ENCODE results near the gene DEGS2.
A peak's percentile ranks its signal among the peaks of the same experiment; 100 is the strongest.

Gene DEGS2

GRCh38 chr14:100116134-100116533 is 43.3 kb downstream of the DEGS2 start:
- Mint-ChIP-seq H3K4me3 (no peak overlapping the region), H3K4me1 (ENCODE audit: low read depth in 2 of 2) (peaks cover 45 to 50% of the 10 kb centered on the region in 2 donors), H3K27ac (peak overlapping the region; percentile 44 to 83), H3K27me3 (no peaks in the 10 kb centered on the region), H3K9me3 (no peaks in the 10 kb centered on the region), H3K36me3 (ENCODE audit: insufficient read depth) (peaks cover 85% of the 10 kb centered on the region)
- DNase-seq = no peak
- ATAC-seq (replicated peaks) = no peak

- Mint-ChIP-seq H3K9me3 (no peaks in the 10 kb centered on the region), H3K4me1 (ENCODE audit: low read depth in 2 of 2) (peaks cover 45 to 50% of the 10 kb centered on the region in 2 donors), H3K27me3 (no peaks in the 10 kb centered on the region), H3K36me3 (ENCODE audit: insufficient read depth) (peaks cover 87% of the 10 kb centered on the region), H3K4me3 (no peak overlapping the region), H3K27ac (peak overlapping the region; percentile 44 to 83)
- no peak for DNase-seq
- no peak for ATAC-seq (replicated peaks)
Observed at GRCh38 chr14:100115726-100116125, 43.7 kb downstream of the DEGS2 start.

GRCh38 chr14:100115236-100115635 is 44.2 kb downstream of the DEGS2 start:
- Mint-ChIP-seq H3K4me3 (no peak overlapping the region), H3K9me3 (no peaks in the 10 kb centered on the region), H3K36me3 (ENCODE audit: insufficient read depth) (peaks cover 87% of the 10 kb centered on the region), H3K4me1 (ENCODE audit: low read depth in 2 of 2) (peaks cover 43 to 46% of the 10 kb centered on the region in 2 donors), H3K27me3 (no peaks in the 10 kb centered on the region), H3K27ac (peak overlapping the region; percentile 44 to 83)
- DNase-seq (no peak), ATAC-seq (replicated peaks) (no peak)

- H3K27ac Mint-ChIP-seq = peak overlapping the region; percentile 49 to 89
- peaks cover 87% of the 10 kb centered on the region for H3K36me3 Mint-ChIP-seq (ENCODE audit: insufficient read depth)
- no peaks in the 10 kb centered on the region for H3K27me3 Mint-ChIP-seq
Observed at GRCh38 chr14:100114109-100114765, 45.2 kb downstream of the DEGS2 start.

GRCh38 chr14:100111931-100112704 is 47.3 kb downstream of the DEGS2 start:
- Mint-ChIP-seq H3K36me3 (ENCODE audit: insufficient read depth) (peaks cover 89% of the 10 kb centered on the region), H3K27ac (peak overlapping the region; percentile 89 to 91), H3K27me3 (no peaks in the 10 kb centered on the region), H3K4me3 (no peak overlapping the region), H3K4me1 (ENCODE audit: low read depth in 2 of 2) (peaks cover 51 to 54% of the 10 kb centered on the region in 2 donors), H3K9me3 (no peaks in the 10 kb centered on the region)
- ATAC-seq (replicated peaks) (no peak), DNase-seq (no peak)

More at GRCh38 chr14:100114109-100114765, 45.2 kb downstream of the DEGS2 start:
- DNase-seq (no peak), ATAC-seq (replicated peaks) (no peak)
- no peaks in the 10 kb centered on the region for H3K9me3 Mint-ChIP-seq
- peaks cover 40 to 45% of the 10 kb centered on the region in 2 donors for H3K4me1 Mint-ChIP-seq (ENCODE audit: low read depth in 2 of 2)
- H3K4me3 Mint-ChIP-seq = no peak overlapping the region

GRCh38 chr14:100110816-100111215 is 48.6 kb downstream of the DEGS2 start:
- Mint-ChIP-seq H3K4me1 (ENCODE audit: low read depth in 2 of 2) (peaks cover 58 to 62% of the 10 kb centered on the region in 2 donors), H3K4me3 (no peak overlapping the region), H3K9me3 (no peaks in the 10 kb centered on the region), H3K27me3 (no peaks in the 10 kb centered on the region), H3K36me3 (ENCODE audit: insufficient read depth) (peaks cover 90% of the 10 kb centered on the region), H3K27ac (peak overlapping the region in 1 of 2 donors; percentile 91)
- DNase-seq (no peak), ATAC-seq (replicated peaks) (no peak)

- Mint-ChIP-seq H3K4me3 (peak overlapping the region in 1 of 2 donors; percentile 13), H3K27me3 (no peaks in the 10 kb centered on the region), H3K27ac (peak overlapping the region in 1 of 2 donors; percentile 94), H3K9me3 (no peaks in the 10 kb centered on the region), H3K4me1 (ENCODE audit: low read depth in 2 of 2) (peaks cover 61 to 69% of the 10 kb centered on the region in 2 donors), H3K36me3 (ENCODE audit: insufficient read depth) (peaks cover 94% of the 10 kb centered on the region)
- ATAC-seq (replicated peaks) = no peak
- no peak for DNase-seq
Observed at GRCh38 chr14:100109594-100109955, 49.9 kb downstream of the DEGS2 start.

- peak overlapping the region; percentile 75 to 94 for H3K27ac Mint-ChIP-seq
- no peaks in the 10 kb centered on the region for H3K27me3 Mint-ChIP-seq
- ATAC-seq (replicated peaks) (no peak), DNase-seq (no peak)
- peaks cover 67 to 75% of the 10 kb centered on the region in 2 donors for H3K4me1 Mint-ChIP-seq (ENCODE audit: low read depth in 2 of 2)
- peaks cover 94% of the 10 kb centered on the region for H3K36me3 Mint-ChIP-seq (ENCODE audit: insufficient read depth)
- peak overlapping the region; percentile 13 to 62 for H3K4me3 Mint-ChIP-seq
- H3K9me3 Mint-ChIP-seq = no peaks in the 10 kb centered on the region
Observed at GRCh38 chr14:100108840-100109593, 50.4 kb downstream of the DEGS2 start.

GRCh38 chr14:100108042-100108825 is 51.2 kb downstream of the DEGS2 start:
- Mint-ChIP-seq H3K9me3 (no peaks in the 10 kb centered on the region), H3K36me3 (ENCODE audit: insufficient read depth) (peaks cover 94% of the 10 kb centered on the region), H3K27ac (peak overlapping the region; percentile 75 to 94), H3K4me1 (ENCODE audit: low read depth in 2 of 2) (peaks cover 69 to 76% of the 10 kb centered on the region in 2 donors), H3K27me3 (no peaks in the 10 kb centered on the region), H3K4me3 (peak overlapping the region; percentile 13 to 62)
- peak; percentile 86 to 90 (median 89) for DNase-seq
- ATAC-seq (replicated peaks) = peak; percentile 71

GRCh38 chr14:100107236-100107635 is 52.2 kb downstream of the DEGS2 start:
- H3K4me3 Mint-ChIP-seq = peak overlapping the region; percentile 40 to 76
- DNase-seq (no peak), ATAC-seq (replicated peaks) (no peak)
- H3K9me3 Mint-ChIP-seq = no peaks in the 10 kb centered on the region
- H3K27ac Mint-ChIP-seq = peak overlapping the region; percentile 75 to 94
- peaks cover 69 to 72% of the 10 kb centered on the region in 2 donors for H3K4me1 Mint-ChIP-seq (ENCODE audit: low read depth in 2 of 2)
- peaks cover 94% of the 10 kb centered on the region for H3K36me3 Mint-ChIP-seq (ENCODE audit: insufficient read depth)
- no peaks in the 10 kb centered on the region for H3K27me3 Mint-ChIP-seq

GRCh38 chr14:100106250-100107112 is 53.0 kb downstream of the DEGS2 start:
- H3K4me1 Mint-ChIP-seq (ENCODE audit: low read depth in 2 of 2) = peaks cover 73% of the 10 kb centered on the region in 2 donors
- H3K27me3 Mint-ChIP-seq = no peaks in the 10 kb centered on the region
- ATAC-seq (replicated peaks) (peak; percentile 48), DNase-seq (peak in 1 of 3 experiments; percentile 33)
- H3K36me3 Mint-ChIP-seq (ENCODE audit: insufficient read depth) = peaks cover 96% of the 10 kb centered on the region
- peak overlapping the region; percentile 40 to 76 for H3K4me3 Mint-ChIP-seq
- H3K27ac Mint-ChIP-seq = peak overlapping the region; percentile 75 to 94
- no peaks in the 10 kb centered on the region for H3K9me3 Mint-ChIP-seq

Data from effector memory CD8-positive, alpha-beta T cell (primary cell).